SK-N-SH (cell line): Measurements from ENCODE around the gene REM1. TPM values are rescaled to one million over a fixed set of nuclear protein-coding genes. Genes with fewer than 3 reads are reported as not detected.

Source experiments
- CTCF ChIA-PET: fragments of 300-600, 350-600 bp; formaldehyde crosslinking; extraction: SDS; loops from one replicate; lab custom pipeline; 2021; lab: Yijun Ruan, JAX
- POLR2A ChIA-PET: fragments of 350-600 bp; sonication (Branson Sonifier 250); formaldehyde crosslinking; extraction: SDS; loops from one replicate; lab custom pipeline; 2020; ENCODE audit warnings: antibody characterized with exemption, inconsistent platforms; lab: Yijun Ruan, JAX
- DNase-seq: peaks from one replicate; pipeline ENCODE4 v3.0.0; 2012
- H2AFZ ChIP-seq: fragments of 200-600 bp; sonication (generic); 2 replicates; pipeline ENCODE4 v1.8.1; 2016; ENCODE audit warnings: antibody characterized with exemption, mild to moderate bottlenecking, low read depth
- H3F3A ChIP-seq: fragments of 200-600 bp; sonication (generic); replicated peaks from 2 replicates; pipeline ENCODE3; 2016; ENCODE audit warnings: antibody characterized with exemption, mild to moderate bottlenecking; ENCODE audit not compliant: insufficient read depth
- H3K27ac ChIP-seq, 2 experiments: fragments of 200-500 bp in 1 of 2; fragments of 200-600 bp in 1 of 2; sonication (Bioruptor generic) in 1 of 2; sonication (generic), shearing (Covaris generic) in 1 of 2; 2 replicates each; pipeline versions ENCODE4 v1.5.1 to v1.6.1; 2014 to 2016; ENCODE audit warnings: low read depth in 2 of 2, inconsistent platforms in 1 of 2, low read length in 1 of 2, mild to moderate bottlenecking in 1 of 2, mixed read lengths in 1 of 2
- H3K27me3 ChIP-seq: fragments of 200-600 bp; sonication (generic), shearing (Covaris generic); 2 replicates; pipeline ENCODE4 v1.6.1; 2016; ENCODE audit warnings: mixed run types; ENCODE audit not compliant: insufficient read depth
- H3K36me3 ChIP-seq, 2 experiments: fragments of 200-500 bp in 1 of 2; fragments of 200-600 bp in 1 of 2; sonication (Bioruptor generic) in 1 of 2; sonication (generic) in 1 of 2; replicated peaks in 1 of 2; 2 replicates each; pipeline versions ENCODE3 to v1.5.1; 2014 to 2016; ENCODE audit warnings: low read length in 1 of 2, mild to moderate bottlenecking in 1 of 2; ENCODE audit not compliant: insufficient read depth in 2 of 2, control insufficient read depth in 1 of 2
- H3K4me1 ChIP-seq, 2 experiments: fragments of 200-500 bp in 1 of 2; fragments of 200-600 bp in 1 of 2; sonication (Bioruptor generic) in 1 of 2; sonication (generic), shearing (Covaris generic) in 1 of 2; 2 replicates each; pipeline versions ENCODE4 v1.5.1 to v1.6.1; 2014 to 2016; ENCODE audit warnings: low read depth in 1 of 2, low read length in 1 of 2, mixed run types in 1 of 2; ENCODE audit not compliant: insufficient read depth in 2 of 2, control insufficient read depth in 1 of 2
- H3K4me2 ChIP-seq: fragments of 200-600 bp; sonication (generic), shearing (Covaris generic); 2 replicates; pipeline ENCODE4 v1.6.1; 2017; ENCODE audit warnings: mixed run types
- H3K4me3 ChIP-seq, 2 experiments: fragments of 200-500 bp in 1 of 2; fragments of 200-600 bp in 1 of 2; sonication (Bioruptor generic) in 1 of 2; sonication (generic), shearing (Covaris generic) in 1 of 2; 2 replicates each; pipeline versions ENCODE4 v1.5.1 to v1.8.1; 2014 to 2016; ENCODE audit warnings: low read depth in 2 of 2, inconsistent platforms in 1 of 2, low read length in 1 of 2, mild to moderate bottlenecking in 1 of 2, mixed read lengths in 1 of 2, moderate library complexity in 1 of 2
- H3K79me2 ChIP-seq: fragments of 200-600 bp; sonication (generic); 2 replicates; pipeline ENCODE4 v1.8.1; 2017; ENCODE audit warnings: mild to moderate bottlenecking; ENCODE audit not compliant: insufficient read depth
- H3K9ac ChIP-seq: fragments of 200-600 bp; sonication (generic); 2 replicates; pipeline ENCODE4 v1.6.1; 2017; ENCODE audit warnings: mixed run types
- H3K9me2 ChIP-seq: fragments of 200-600 bp; sonication (generic); 2 replicates; pipeline ENCODE4 v1.6.1; 2017; ENCODE audit warnings: mixed run types
- H3K9me3 ChIP-seq: fragments of 200-600 bp; sonication (generic); 2 replicates; pipeline ENCODE4 v1.6.1; 2017; ENCODE audit warnings: mixed run types, mild to moderate bottlenecking, moderate library complexity
- H4K20me1 ChIP-seq: fragments of 200-600 bp; sonication (generic); 2 replicates; pipeline ENCODE4 v1.6.1; 2017; ENCODE audit warnings: mild to moderate bottlenecking, mixed run types; ENCODE audit not compliant: insufficient read depth
- ELF1 ChIP-seq: IDR thresholded peaks from 2 replicates; pipeline ENCODE4 v1.4.0; 2012
- EP300 ChIP-seq, 2 experiments: IDR thresholded peaks; 2 replicates each; pipeline versions ENCODE4 v1.4.0 to v1.6.1; 2012; ENCODE audit warnings: borderline replicate concordance in 1 of 2, low read depth in 1 of 2, low read length in 1 of 2
- FOXJ3 ChIP-seq: sonication (generic); formaldehyde crosslinking; IDR thresholded peaks from 2 replicates; pipeline ENCODE4 v1.5.1; 2020; ENCODE audit warnings: mild to moderate bottlenecking, missing genetic modification reagents
- MEF2A ChIP-seq: IDR thresholded peaks from 2 replicates; pipeline ENCODE4 v1.4.0; 2012; ENCODE audit warnings: low read depth, borderline replicate concordance
- NRF1 ChIP-seq: IDR thresholded peaks from 2 replicates; pipeline ENCODE4 v1.6.1; 2012; ENCODE audit warnings: low read depth, mild to moderate bottlenecking, low read length
- POLR2AphosphoS5 ChIP-seq: IDR thresholded peaks from 2 replicates; pipeline ENCODE4 v1.6.1; 2012; ENCODE audit warnings: low read depth, low read length
- RAD21 ChIP-seq: IDR thresholded peaks from 2 replicates; pipeline ENCODE4 v1.6.1; 2012; ENCODE audit warnings: mild to moderate bottlenecking, low read length
- SIN3A ChIP-seq: IDR thresholded peaks from 2 replicates; pipeline ENCODE4 v1.6.1; 2012; ENCODE audit warnings: low read depth, mild to moderate bottlenecking, low read length, moderate library complexity, borderline replicate concordance
- SMC3 ChIP-seq: IDR thresholded peaks from 2 replicates; pipeline ENCODE4 v1.6.1; 2012; ENCODE audit warnings: low read depth, low read length, improper control_type of control experiment
- TEAD4 ChIP-seq: IDR thresholded peaks from 2 replicates; pipeline ENCODE4 v1.4.0; 2012; ENCODE audit warnings: mild to moderate bottlenecking, borderline replicate concordance; ENCODE audit not compliant: insufficient read depth
- YY1 ChIP-seq: IDR thresholded peaks from 2 replicates; pipeline ENCODE4 v1.4.0; 2012; ENCODE audit warnings: low read depth, mild to moderate bottlenecking
- WGBS: methylation state at CpG from one replicate; pipeline ENCODE4 v1.1.6; 2017; ENCODE audit warnings: low lambda C conversion rate; 5-methylcytosine and 5-hydroxymethylcytosine counted together
- polyA plus RNA-seq, 3 experiments: library from polyadenylated mRNA; depleted of rRNA; stranded (reverse); fragments of >200 nt; gene quantifications; 2 replicates each; pipeline ENCODE4 v1.2.3, GENCODE V29; 2012
- TF ChIP-seq, protein P1 (sequence below): IDR thresholded peaks from 2 replicates; pipeline ENCODE4 v1.6.1; 2012; ENCODE audit warnings: mild to moderate bottlenecking, low read depth, low read length, moderate library complexity
- TF ChIP-seq, protein P2 (sequence below): IDR thresholded peaks from 2 replicates; pipeline ENCODE4; 2012

The REM1 gene
- polyA plus RNA-seq, 1 of the 3 experiments (the other 2 are of a cell fraction), result 7.1 TPM

DNA sequence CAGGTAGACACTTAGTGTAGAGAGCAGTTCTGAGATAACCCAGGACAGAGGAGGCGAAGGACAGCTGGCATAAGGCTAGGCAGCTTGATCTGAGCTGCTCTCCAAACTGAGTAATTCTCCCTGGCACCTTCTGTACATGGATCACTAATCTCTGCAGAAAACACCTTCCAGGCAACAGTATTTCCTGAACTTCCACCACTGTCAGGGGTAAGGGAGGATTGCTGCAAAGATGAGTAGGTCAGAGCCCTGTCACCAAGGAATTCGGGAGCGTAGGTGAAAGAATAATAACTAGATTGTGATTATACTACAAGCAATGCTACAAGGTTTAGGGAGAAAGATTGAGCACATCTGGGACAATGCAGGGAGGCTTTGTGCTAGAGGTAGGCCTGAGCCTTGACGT, 41.1 kb downstream of the REM1 start (continued):
- TF ChIP-seq, protein P1, sequence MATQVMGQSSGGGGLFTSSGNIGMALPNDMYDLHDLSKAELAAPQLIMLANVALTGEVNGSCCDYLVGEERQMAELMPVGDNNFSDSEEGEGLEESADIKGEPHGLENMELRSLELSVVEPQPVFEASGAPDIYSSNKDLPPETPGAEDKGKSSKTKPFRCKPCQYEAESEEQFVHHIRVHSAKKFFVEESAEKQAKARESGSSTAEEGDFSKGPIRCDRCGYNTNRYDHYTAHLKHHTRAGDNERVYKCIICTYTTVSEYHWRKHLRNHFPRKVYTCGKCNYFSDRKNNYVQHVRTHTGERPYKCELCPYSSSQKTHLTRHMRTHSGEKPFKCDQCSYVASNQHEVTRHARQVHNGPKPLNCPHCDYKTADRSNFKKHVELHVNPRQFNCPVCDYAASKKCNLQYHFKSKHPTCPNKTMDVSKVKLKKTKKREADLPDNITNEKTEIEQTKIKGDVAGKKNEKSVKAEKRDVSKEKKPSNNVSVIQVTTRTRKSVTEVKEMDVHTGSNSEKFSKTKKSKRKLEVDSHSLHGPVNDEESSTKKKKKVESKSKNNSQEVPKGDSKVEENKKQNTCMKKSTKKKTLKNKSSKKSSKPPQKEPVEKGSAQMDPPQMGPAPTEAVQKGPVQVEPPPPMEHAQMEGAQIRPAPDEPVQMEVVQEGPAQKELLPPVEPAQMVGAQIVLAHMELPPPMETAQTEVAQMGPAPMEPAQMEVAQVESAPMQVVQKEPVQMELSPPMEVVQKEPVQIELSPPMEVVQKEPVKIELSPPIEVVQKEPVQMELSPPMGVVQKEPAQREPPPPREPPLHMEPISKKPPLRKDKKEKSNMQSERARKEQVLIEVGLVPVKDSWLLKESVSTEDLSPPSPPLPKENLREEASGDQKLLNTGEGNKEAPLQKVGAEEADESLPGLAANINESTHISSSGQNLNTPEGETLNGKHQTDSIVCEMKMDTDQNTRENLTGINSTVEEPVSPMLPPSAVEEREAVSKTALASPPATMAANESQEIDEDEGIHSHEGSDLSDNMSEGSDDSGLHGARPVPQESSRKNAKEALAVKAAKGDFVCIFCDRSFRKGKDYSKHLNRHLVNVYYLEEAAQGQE, result no peak
- TF ChIP-seq TEAD4, result no peak

DNA sequence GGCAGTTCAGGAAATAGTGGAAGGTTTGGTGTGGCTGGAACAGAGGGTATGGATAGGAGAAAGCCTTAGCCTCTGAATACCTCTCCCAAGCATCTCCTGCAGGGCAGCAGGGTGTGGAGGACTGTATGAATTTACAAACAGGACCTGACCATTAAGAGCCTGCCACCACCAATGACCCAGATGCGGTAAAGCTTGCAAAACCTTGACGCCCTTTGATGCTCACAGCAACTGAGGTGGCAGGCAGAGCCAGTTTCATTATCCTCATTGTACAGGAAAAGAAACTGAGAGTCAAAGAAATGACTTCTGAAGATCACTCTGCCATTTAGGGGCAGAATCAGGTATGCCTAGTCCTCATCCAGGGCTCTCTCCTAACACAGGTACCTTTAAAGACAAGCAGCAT, 41.6 kb downstream of the REM1 start:
- ChIA-PET POLR2A (no interaction called here), CTCF (interaction anchor here (1.2 to 2.4 kb wide), 2 partner anchors 14 to 15 kb away, joined by 4 to 18 read pairs; no protein-coding TSS in a partner anchor)
- H3K27me3 ChIP-seq, result no peaks in the 10 kb centered on the region
- H3K9me3 ChIP-seq, result no peaks in the 10 kb centered on the region
- peak overlapping the region in 1 of 2 experiments; percentile 13; a peak in 1 of 4 replicates for H3K27ac ChIP-seq
- H3K4me1 ChIP-seq, result peaks cover 9 to 27% of the 10 kb centered on the region in 2 experiments
- H3K9ac ChIP-seq, result no peak overlapping the region; the same call in 1 of the 2 replicates
- TF ChIP-seq NRF1 (no peak), ELF1 (no peak), SIN3A (no peak), POLR2AphosphoS5 (no peak), FOXJ3 (CRISPR knock-in tag) (no peak), YY1 (no peak), MEF2A (no peak), RAD21 (no peak), SMC3 (no peak), EP300 (IDR thresholded peaks at IDR 0.05; ENCODE audit: borderline replicate concordance in 1 of 2, low read depth in 1 of 2, low read length in 1 of 2) (no peak), TEAD4 (no peak)
- TF ChIP-seq, protein P1, result no peak
- TF ChIP-seq, protein P2, sequence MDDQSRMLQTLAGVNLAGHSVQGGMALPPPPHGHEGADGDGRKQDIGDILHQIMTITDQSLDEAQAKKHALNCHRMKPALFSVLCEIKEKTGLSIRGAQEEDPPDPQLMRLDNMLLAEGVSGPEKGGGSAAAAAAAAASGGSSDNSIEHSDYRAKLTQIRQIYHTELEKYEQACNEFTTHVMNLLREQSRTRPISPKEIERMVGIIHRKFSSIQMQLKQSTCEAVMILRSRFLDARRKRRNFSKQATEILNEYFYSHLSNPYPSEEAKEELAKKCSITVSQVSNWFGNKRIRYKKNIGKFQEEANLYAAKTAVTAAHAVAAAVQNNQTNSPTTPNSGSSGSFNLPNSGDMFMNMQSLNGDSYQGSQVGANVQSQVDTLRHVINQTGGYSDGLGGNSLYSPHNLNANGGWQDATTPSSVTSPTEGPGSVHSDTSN, result no peak
- peaks cover 5 to 16% of the 10 kb centered on the region in 2 experiments for H3K36me3 ChIP-seq
- no peak for DNase-seq
- peak overlapping the region; percentile 100 for H3K4me2 ChIP-seq
- H4K20me1 ChIP-seq, result peaks cover 38% of the 10 kb centered on the region
- 100% methylated on average over 2 of the region's 2 CpGs for WGBS
- peaks cover 74% of the 10 kb centered on the region for H3K79me2 ChIP-seq
- H3K4me3 ChIP-seq, result 0 out of 4 replicates have a peak overlapping the region, but pooled peaks of 1 of the 2 experiments have one; percentile 95
- no peak overlapping the region for H2AFZ ChIP-seq
- peaks cover 7% of the 10 kb centered on the region for H3F3A ChIP-seq
- H3K9me2 ChIP-seq, result no peaks in the 10 kb centered on the region
